Inflammatory macrophage treated with lipopolysaccharide for 1 hour (primary cell): ENCODE data around the gene MID1IP1.
A peak's percentile ranks its signal among the peaks of the same experiment; 100 is the strongest.

Experiments
- DNase-seq, 2 donors: peaks; one replicate each; pipeline ENCODE4 v3.0.0-alpha.2; 2020 to 2022

The MID1IP1 gene

GRCh38 chrX:38800981-38801845 lies at the start of gene MID1IP1:
TSS of gene MID1IP1 (plus strand) at chrX:38801459. CDS start at chrX:38804947, 3,488 bp downstream.
- DNase-seq, result peak; percentile 86 to 93

GRCh38 chrX:38754102-38754790 lies 47.0 kb upstream of the MID1IP1 start:
- peak; percentile 20 to 52 for DNase-seq

GRCh38 chrX:38754818-38755718 lies 46.2 kb upstream of the MID1IP1 start:
- no peak for DNase-seq

GRCh38 chrX:38760883-38761282 lies 40.4 kb upstream of the MID1IP1 start:
- no peak for DNase-seq

- peak; percentile 12 to 33 for DNase-seq
Measured at GRCh38 chrX:38768079-38768478, 33.2 kb upstream of the MID1IP1 start.

- no peak for DNase-seq
Measured at GRCh38 chrX:38770152-38770551, 31.1 kb upstream of the MID1IP1 start.

GRCh38 chrX:38774249-38774648 lies 27.0 kb upstream of the MID1IP1 start:
- no peak for DNase-seq

- DNase-seq, result no peak
Measured at GRCh38 chrX:38796946-38797345, 4.3 kb upstream of the MID1IP1 start.

GRCh38 chrX:38798956-38799355 lies 2.3 kb upstream of the MID1IP1 start:
- no peak for DNase-seq

GRCh38 chrX:38799995-38800580 lies 1.2 kb upstream of the MID1IP1 start:
- DNase-seq, result no peak

- no peak for DNase-seq
Measured at GRCh38 chrX:38803243-38803587, 2.0 kb downstream of the MID1IP1 start.

GRCh38 chrX:38803588-38804431 lies 2.6 kb downstream of the MID1IP1 start:
- DNase-seq, result peak; percentile 66 to 83

GRCh38 chrX:38804432-38804681 lies 3.1 kb downstream of the MID1IP1 start:
- peak in 1 of 2 donors; percentile 68 for DNase-seq

GRCh38 chrX:38804682-38805431 lies 3.6 kb downstream of the MID1IP1 start:
- peak; percentile 26 to 52 for DNase-seq

- DNase-seq, result peak; percentile 72 to 78
Measured at GRCh38 chrX:38805432-38806389, 4.5 kb downstream of the MID1IP1 start.

- no peak for DNase-seq
Measured at GRCh38 chrX:38806875-38807621, 5.8 kb downstream of the MID1IP1 start.

- DNase-seq, result no peak
Measured at GRCh38 chrX:38807873-38808272, 6.6 kb downstream of the MID1IP1 start.

GRCh38 chrX:38811515-38812243 lies 10.4 kb downstream of the MID1IP1 start:
- no peak for DNase-seq

- DNase-seq, result no peak
Measured at GRCh38 chrX:38816155-38816554, 14.9 kb downstream of the MID1IP1 start.
